ENCODE measurements around the gene ZNF253. TPM values are rescaled to one million over a fixed set of nuclear protein-coding genes. Genes with fewer than 3 reads are reported as not detected.
"Not testable (repeated sequence)": the region's sequence is repeated elsewhere in the genome, so short reads cannot be mapped to it uniquely, and the experiment has no call there.

Gene ZNF253
- total and polyA plus RNA-seq, 4 donors: 2.7 to 13.5 (median 4.8) TPM

- no peak overlapping the region for H3K27ac ChIP-seq (ENCODE audit: low read depth in 1 of 2, low read length in 1 of 2)
- no peak overlapping the region for H3K4me3 ChIP-seq
- no peak for DNase-seq
- no peak overlapping the region for H3K9ac ChIP-seq (ENCODE audit: insufficient read depth in 1 of 2, low read length in 2 of 2)
- H3K9me3 ChIP-seq (ENCODE audit: control insufficient read depth in 4 of 4, insufficient read depth in 3 of 4, low read length in 3 of 4): no peaks in the 10 kb centered on the region
- no peaks in the 10 kb centered on the region for H3K27me3 ChIP-seq (ENCODE audit: control insufficient read depth in 3 of 3, insufficient read depth in 3 of 3, low read length in 2 of 3)
- 78 to 86% methylated on average over 1 of the region's 1 CpG for WGBS, 2 donors
- peaks cover 0 to 24% (median 0%) of the 10 kb centered on the region in 5 donors for H3K4me1 ChIP-seq (ENCODE audit: control insufficient read depth in 5 of 5, insufficient read depth in 5 of 5, low read length in 5 of 5)
- peaks cover 0 to 3% (median under 1%) of the 10 kb centered on the region in 4 donors for H3K36me3 ChIP-seq (ENCODE audit: control insufficient read depth in 4 of 4, insufficient read depth in 4 of 4, low read length in 4 of 4)
- no peak for ATAC-seq (ENCODE audit: insufficient read depth, low FRiP score)
- no peak for TF ChIP-seq CTCF (IDR thresholded peaks at IDR 0.05; ENCODE audit: control extremely low read depth, extremely low read depth)
Observed at GRCh38 chr19:19911150-19911549, 45.5 kb downstream of the ZNF253 start.

GRCh38 chr19:19914596-19914995, 48.9 kb downstream of the ZNF253 start:
- H3K9ac ChIP-seq (ENCODE audit: insufficient read depth in 1 of 2, low read length in 2 of 2): no peak overlapping the region
- DNase-seq (peak in 2 of 3 donors; percentile 73 to 76), ATAC-seq (ENCODE audit: insufficient read depth, low FRiP score) (no peak)
- no peak overlapping the region for H3K4me3 ChIP-seq
- H3K27me3 ChIP-seq (ENCODE audit: control insufficient read depth in 3 of 3, insufficient read depth in 3 of 3, low read length in 2 of 3): no peaks in the 10 kb centered on the region
- no peaks in the 10 kb centered on the region for H3K9me3 ChIP-seq (ENCODE audit: control insufficient read depth in 4 of 4, insufficient read depth in 3 of 4, low read length in 3 of 4)
- H3K27ac ChIP-seq (ENCODE audit: low read depth in 1 of 2, low read length in 1 of 2): no peak overlapping the region
- no peak for TF ChIP-seq CTCF (IDR thresholded peaks at IDR 0.05; ENCODE audit: control extremely low read depth, extremely low read depth)
- H3K4me1 ChIP-seq (ENCODE audit: control insufficient read depth in 5 of 5, insufficient read depth in 5 of 5, low read length in 5 of 5): peaks cover 0 to 16% (median 0%) of the 10 kb centered on the region in 5 donors
- 70 to 82% methylated on average over 3 of the region's 3 CpGs for WGBS, 2 donors
- peaks cover 0 to 9% (median 0%) of the 10 kb centered on the region in 4 donors for H3K36me3 ChIP-seq (ENCODE audit: control insufficient read depth in 4 of 4, insufficient read depth in 4 of 4, low read length in 4 of 4)

- H3K9me3 ChIP-seq (ENCODE audit: control insufficient read depth in 4 of 4, insufficient read depth in 3 of 4, low read length in 3 of 4): peaks cover 5 to 25% (median 22%) of the 10 kb centered on the region in 4 donors
- not testable (repeated sequence) for ATAC-seq (ENCODE audit: insufficient read depth, low FRiP score)
- H3K36me3 ChIP-seq (ENCODE audit: control insufficient read depth in 4 of 4, insufficient read depth in 4 of 4, low read length in 4 of 4): peaks cover 2 to 76% (median 24%) of the 10 kb centered on the region in 4 donors
Observed at GRCh38 chr19:19930417-19930816, 64.7 kb downstream of the ZNF253 start.

GRCh38 chr19:19933432-19934314, 68.0 kb downstream of the ZNF253 start:
- H3K9ac ChIP-seq (ENCODE audit: insufficient read depth in 1 of 2, low read length in 2 of 2); DNase-seq; H3K27me3 ChIP-seq (ENCODE audit: control insufficient read depth in 3 of 3, insufficient read depth in 3 of 3, low read length in 2 of 3); H3K27ac ChIP-seq (ENCODE audit: low read depth in 1 of 2, low read length in 1 of 2); H3K4me3 ChIP-seq; ATAC-seq (ENCODE audit: insufficient read depth, low FRiP score); H3K4me1 ChIP-seq (ENCODE audit: control insufficient read depth in 5 of 5, insufficient read depth in 5 of 5, low read length in 5 of 5): not testable (repeated sequence)
- peaks cover 5 to 27% (median 21%) of the 10 kb centered on the region in 4 donors for H3K9me3 ChIP-seq (ENCODE audit: control insufficient read depth in 4 of 4, insufficient read depth in 3 of 4, low read length in 3 of 4)
- 96 to 98% methylated on average over 3 of the region's 3 CpGs for WGBS, 2 donors
- peaks cover 0 to 52% (median 16%) of the 10 kb centered on the region in 4 donors for H3K36me3 ChIP-seq (ENCODE audit: control insufficient read depth in 4 of 4, insufficient read depth in 4 of 4, low read length in 4 of 4)

More at GRCh38 chr19:19930417-19930816, 64.7 kb downstream of the ZNF253 start:
- WGBS, 2 donors: 74% methylated on average over 7 of the region's 7 CpGs
- H3K9ac ChIP-seq (ENCODE audit: insufficient read depth in 1 of 2, low read length in 2 of 2); H3K4me1 ChIP-seq (ENCODE audit: control insufficient read depth in 5 of 5, insufficient read depth in 5 of 5, low read length in 5 of 5); DNase-seq; H3K4me3 ChIP-seq; H3K27ac ChIP-seq (ENCODE audit: low read depth in 1 of 2, low read length in 1 of 2); H3K27me3 ChIP-seq (ENCODE audit: control insufficient read depth in 3 of 3, insufficient read depth in 3 of 3, low read length in 2 of 3): not testable (repeated sequence)
